Measurements from ENCODE around the gene CHTF18. TPM values are rescaled to one million over a fixed set of nuclear protein-coding genes. Genes with fewer than 3 reads are reported as not detected.
A peak's percentile ranks its signal among the peaks of the same experiment; 100 is the strongest.

The CHTF18 gene
- total and polyA plus RNA-seq, 2 of the 4 experiments (the other 2 are of a cell fraction), result 3.2 to 21.4 TPM

DNA sequence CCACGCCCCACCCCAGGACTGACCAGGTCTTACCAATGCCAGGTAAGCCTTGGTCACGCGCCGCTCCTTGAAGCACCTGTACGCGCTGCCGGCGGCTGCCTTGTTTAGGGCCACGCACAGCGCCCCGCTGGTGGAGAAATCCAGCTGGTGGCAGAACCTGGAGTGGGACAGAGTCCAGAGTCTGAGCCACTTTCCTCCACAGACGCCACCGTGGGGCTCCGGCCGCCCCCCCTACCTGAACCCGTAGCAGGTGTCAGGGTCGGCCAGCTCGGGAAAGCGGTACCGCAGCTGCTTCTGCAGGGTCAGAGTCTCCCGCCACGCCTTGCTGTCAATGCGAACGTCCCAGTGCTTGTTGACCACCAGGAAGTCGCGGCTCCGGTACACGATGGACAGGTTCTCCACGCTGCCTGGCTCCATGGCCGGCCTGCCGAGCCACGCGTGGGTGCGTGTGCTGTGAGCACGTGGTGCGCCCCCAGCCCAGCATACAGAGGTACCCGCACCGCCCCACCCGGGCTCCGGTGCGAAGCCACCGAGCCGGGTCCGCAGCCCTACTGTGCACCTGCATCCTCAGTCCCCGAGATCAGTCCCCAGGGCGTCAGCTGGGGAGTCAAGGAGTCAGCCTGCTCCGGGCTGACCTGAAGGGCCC, 976 bp upstream of the CHTF18 start:
- Histone ChIP-seq H2BK20ac (ENCODE audit: low read depth, low read length) (no peak overlapping the region), H3K18ac (ENCODE audit: low read depth, low read length) (no peak overlapping the region), H3K4me3 (ENCODE audit: insufficient read depth, low read depth, low read length) (peak overlapping the region; percentile 99), H3K56ac (ENCODE audit: extremely low read depth, insufficient read depth, low read length) (no peak overlapping the region), H4K8ac (ENCODE audit: low read depth in 2 of 2, low read length in 2 of 2) (0 out of 4 replicates have a peak overlapping the region, but pooled peaks of 1 of the 2 experiments have one; percentile 53), H3K27me3 (ENCODE audit: control insufficient read depth, insufficient read depth, low read length) (no peaks in the 10 kb centered on the region), H3K9ac (ENCODE audit: low read depth, low read length) (peak overlapping the region; percentile 91), H3K27ac (ENCODE audit: insufficient read depth, low read length) (peak overlapping the region; percentile 67), H2BK5ac (ENCODE audit: low read depth, low read length, poor library complexity, severe bottlenecking) (peak overlapping the region; percentile 72), H2AFZ (replicated peaks; ENCODE audit: low read length, poor library complexity) (peak overlapping the region; percentile 92), H2AK5ac (ENCODE audit: low read depth, low read length) (peak overlapping the region; percentile 13; the same call in 1 of the 2 replicates), H2BK15ac (ENCODE audit: low read depth, low read length) (no peak overlapping the region), H3K14ac (replicated peaks; ENCODE audit: low read depth, low read length) (peak overlapping the region; percentile 45; the same call in 1 of the 2 replicates), H4K20me1 (ENCODE audit: insufficient read depth, low read length) (peaks cover 25% of the 10 kb centered on the region), H4K5ac (ENCODE audit: low read depth, low read length) (0 out of 2 replicates have a peak overlapping the region, but pooled peaks have one; percentile 4), H3K9me1 (ENCODE audit: insufficient read depth, low read length) (no peaks in the 10 kb centered on the region), H4K91ac (ENCODE audit: insufficient read depth, low read depth, low read length) (no peak overlapping the region), H3K36me3 (ENCODE audit: control insufficient read depth, insufficient read depth, low read length) (peaks cover 17% of the 10 kb centered on the region), H2AK9ac (replicated peaks; ENCODE audit: low read depth, low read length, poor library complexity) (peak overlapping the region; percentile 99), H3K9me3 (ENCODE audit: control insufficient read depth, insufficient read depth, low read length) (no peaks in the 10 kb centered on the region), H3K23ac (ENCODE audit: low read depth, low read length) (no peak overlapping the region), H3K4me1 (ENCODE audit: control insufficient read depth, insufficient read depth, low read length) (peaks cover 15% of the 10 kb centered on the region; the same call in 1 of the 2 replicates), H3K4ac (ENCODE audit: low read depth, low read length) (peak overlapping the region; percentile 61), H3K4me2 (ENCODE audit: low read depth, low read length) (peak overlapping the region; percentile 97), H3K79me1 (ENCODE audit: low read depth in 1 of 2, low read length in 2 of 2) (peaks cover 4 to 35% of the 10 kb centered on the region in 2 experiments; a peak in 2 of 4 replicates), H2BK120ac (ENCODE audit: low read depth, low read length) (no peak overlapping the region)
- in situ Hi-C loops (cut with MboI; ENCODE audit: low sequenced_read_pairs) (loop anchor here (5.0 kb wide), 1 partner anchor 75 kb away; no protein-coding TSS in a partner anchor), intact Hi-C loops (cut with micrococcal nuclease) (loop anchor here (5.0 kb wide), 2 partner anchors 45 to 60 kb away; partner anchors contain the start of genes CCDC78, CIAO3 and HAGHL), dilution Hi-C loops (cut with HindIII; ENCODE audit: low sequenced_read_pairs, unreplicated experiment) (no loop called here)
- POLR2A ChIA-PET (ENCODE audit: unreplicated experiment), result interaction anchor here (0.6 kb wide), 1 partner anchor 101 kb away, joined by 4 read pairs; no protein-coding TSS in a partner anchor
- TF ChIP-seq, protein P1, sequence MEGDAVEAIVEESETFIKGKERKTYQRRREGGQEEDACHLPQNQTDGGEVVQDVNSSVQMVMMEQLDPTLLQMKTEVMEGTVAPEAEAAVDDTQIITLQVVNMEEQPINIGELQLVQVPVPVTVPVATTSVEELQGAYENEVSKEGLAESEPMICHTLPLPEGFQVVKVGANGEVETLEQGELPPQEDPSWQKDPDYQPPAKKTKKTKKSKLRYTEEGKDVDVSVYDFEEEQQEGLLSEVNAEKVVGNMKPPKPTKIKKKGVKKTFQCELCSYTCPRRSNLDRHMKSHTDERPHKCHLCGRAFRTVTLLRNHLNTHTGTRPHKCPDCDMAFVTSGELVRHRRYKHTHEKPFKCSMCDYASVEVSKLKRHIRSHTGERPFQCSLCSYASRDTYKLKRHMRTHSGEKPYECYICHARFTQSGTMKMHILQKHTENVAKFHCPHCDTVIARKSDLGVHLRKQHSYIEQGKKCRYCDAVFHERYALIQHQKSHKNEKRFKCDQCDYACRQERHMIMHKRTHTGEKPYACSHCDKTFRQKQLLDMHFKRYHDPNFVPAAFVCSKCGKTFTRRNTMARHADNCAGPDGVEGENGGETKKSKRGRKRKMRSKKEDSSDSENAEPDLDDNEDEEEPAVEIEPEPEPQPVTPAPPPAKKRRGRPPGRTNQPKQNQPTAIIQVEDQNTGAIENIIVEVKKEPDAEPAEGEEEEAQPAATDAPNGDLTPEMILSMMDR (conservative IDR thresholded peaks at IDR 0.05; ENCODE audit: low read depth, low read length), result no peak
- no peak for TF ChIP-seq NFE2L2 (IDR thresholded peaks at IDR 0.05; ENCODE audit: low read depth, low read length)
- TF ChIP-seq MXI1 (IDR thresholded peaks at IDR 0.05; ENCODE audit: borderline replicate concordance, low read depth, low read length), result peak; percentile 29; the same call in 1 of the 2 replicates
- DNase-seq, result no peak
- WGBS, 2 experiments (ENCODE audit: extremely low coverage in 2 of 2, insufficient read length in 1 of 2), result 45% methylated on average over 36 of the region's 47 CpGs; no CpG with 5 or more reads in 1 of the 2 experiments
- CTCF ChIA-PET, result no interaction called here
- no TSS peak for BruUV-seq (replicated peaks)
- no peak for ATAC-seq (ENCODE audit: low read depth)
